T-helper 1 cell treated with Interleukin-12 subunit alpha and Interleukin-12 subunit beta and Interleukin-4 antibody, amounts not matched to agents 30 μg/mL and 1 μg/mL, for 36 hours (primary cell): Measurements from ENCODE around the gene ADRA1B.
"Not testable (repeated sequence)": the region's sequence is repeated elsewhere in the genome, so short reads cannot be mapped to it uniquely, and the experiment has no call there.

Source experiments
- H3K27ac Mint-ChIP-seq: one replicate; pipeline ENCODE4 v1.8.0; 2021; ENCODE audit warnings: mild to moderate bottlenecking, mixed read lengths
- H3K27me3 Mint-ChIP-seq: one replicate; pipeline ENCODE4 v1.8.0; 2021; ENCODE audit warnings: low read depth, mixed read lengths
- H3K36me3 Mint-ChIP-seq: one replicate; pipeline ENCODE4 v1.8.0; 2021; ENCODE audit warnings: low read depth, mixed read lengths
- H3K4me1 Mint-ChIP-seq: one replicate; pipeline ENCODE4 v1.8.0; 2021; ENCODE audit warnings: low read depth, mixed read lengths
- H3K4me3 Mint-ChIP-seq: one replicate; pipeline ENCODE4 v1.8.0; 2021; ENCODE audit warnings: mild to moderate bottlenecking, moderate library complexity, mixed read lengths
- H3K9me3 Mint-ChIP-seq: one replicate; pipeline ENCODE4 v1.8.0; 2021; ENCODE audit warnings: mixed read lengths

ADRA1B gene

GRCh38 chr5:159982421-159983173 lies 66.3 kb downstream of the ADRA1B start:
- Mint-ChIP-seq H3K36me3 (no peaks in the 10 kb centered on the region), H3K27ac (no peak overlapping the region), H3K4me1 (no peaks in the 10 kb centered on the region)

GRCh38 chr5:159987031-159987674 lies 70.9 kb downstream of the ADRA1B start:
- Mint-ChIP-seq H3K9me3 (no peaks in the 10 kb centered on the region), H3K4me3 (peak overlapping the region; percentile 54), H3K27me3 (peaks cover 80% of the 10 kb centered on the region), H3K4me1 (peaks cover 2% of the 10 kb centered on the region), H3K36me3 (no peaks in the 10 kb centered on the region), H3K27ac (no peak overlapping the region)

More at GRCh38 chr5:159982421-159983173, 66.3 kb downstream of the ADRA1B start:
- peaks cover 51% of the 10 kb centered on the region for H3K27me3 Mint-ChIP-seq
- H3K9me3 Mint-ChIP-seq = no peaks in the 10 kb centered on the region
- no peak overlapping the region for H3K4me3 Mint-ChIP-seq

- H3K4me3 Mint-ChIP-seq = no peak overlapping the region
- H3K36me3 Mint-ChIP-seq = no peaks in the 10 kb centered on the region
- peaks cover 2% of the 10 kb centered on the region for H3K4me1 Mint-ChIP-seq
- peaks cover 9% of the 10 kb centered on the region for H3K9me3 Mint-ChIP-seq
- no peak overlapping the region for H3K27ac Mint-ChIP-seq
- H3K27me3 Mint-ChIP-seq = peaks cover 70% of the 10 kb centered on the region
These were observed 74.2 kb downstream of the ADRA1B start for GRCh38 chr5:159990506-159990905.

GRCh38 chr5:159992566-159992965 lies 76.3 kb downstream of the ADRA1B start:
- H3K4me1 Mint-ChIP-seq = peaks cover 2% of the 10 kb centered on the region
- peaks cover 9% of the 10 kb centered on the region for H3K9me3 Mint-ChIP-seq
- no peak overlapping the region for H3K27ac Mint-ChIP-seq
- H3K27me3 Mint-ChIP-seq = peaks cover 54% of the 10 kb centered on the region
- no peaks in the 10 kb centered on the region for H3K36me3 Mint-ChIP-seq
- no peak overlapping the region for H3K4me3 Mint-ChIP-seq

- H3K27me3 Mint-ChIP-seq = peaks cover 48% of the 10 kb centered on the region
- peaks cover 9% of the 10 kb centered on the region for H3K9me3 Mint-ChIP-seq
- H3K27ac Mint-ChIP-seq = no peak overlapping the region
- H3K36me3 Mint-ChIP-seq = no peaks in the 10 kb centered on the region
- H3K4me1 Mint-ChIP-seq = no peaks in the 10 kb centered on the region
- no peak overlapping the region for H3K4me3 Mint-ChIP-seq
These were observed 76.9 kb downstream of the ADRA1B start for GRCh38 chr5:159993194-159993593.

- Mint-ChIP-seq H3K4me1 (no peaks in the 10 kb centered on the region), H3K9me3 (peaks cover 9% of the 10 kb centered on the region), H3K27ac (no peak overlapping the region), H3K4me3 (no peak overlapping the region), H3K27me3 (peaks cover 41% of the 10 kb centered on the region), H3K36me3 (no peaks in the 10 kb centered on the region)
These were observed 79.6 kb downstream of the ADRA1B start for GRCh38 chr5:159995907-159996306.

- H3K27me3 Mint-ChIP-seq = peaks cover 39% of the 10 kb centered on the region
- H3K36me3 Mint-ChIP-seq = no peaks in the 10 kb centered on the region
- no peak overlapping the region for H3K4me3 Mint-ChIP-seq
- no peak overlapping the region for H3K27ac Mint-ChIP-seq
- H3K9me3 Mint-ChIP-seq = no peaks in the 10 kb centered on the region
- H3K4me1 Mint-ChIP-seq = no peaks in the 10 kb centered on the region
These were observed 85.2 kb downstream of the ADRA1B start for GRCh38 chr5:160001457-160001856.

GRCh38 chr5:160007514-160007913 lies 91.2 kb downstream of the ADRA1B start:
- H3K27me3 Mint-ChIP-seq = peaks cover under 1% of the 10 kb centered on the region
- no peaks in the 10 kb centered on the region for H3K9me3 Mint-ChIP-seq
- peaks cover 20% of the 10 kb centered on the region for H3K4me1 Mint-ChIP-seq
- H3K4me3 Mint-ChIP-seq = no peak overlapping the region
- H3K27ac Mint-ChIP-seq = no peak overlapping the region
- peaks cover 16% of the 10 kb centered on the region for H3K36me3 Mint-ChIP-seq

GRCh38 chr5:160008529-160008876 lies 92.2 kb downstream of the ADRA1B start:
- H3K27ac Mint-ChIP-seq, H3K27me3 Mint-ChIP-seq, H3K4me3 Mint-ChIP-seq, H3K9me3 Mint-ChIP-seq: not testable (repeated sequence)
- peaks cover 16% of the 10 kb centered on the region for H3K36me3 Mint-ChIP-seq
- H3K4me1 Mint-ChIP-seq = peaks cover 20% of the 10 kb centered on the region

- Mint-ChIP-seq H3K4me3 (peak within 1 kb of the TSS; percentile 91), H3K9me3 (no peaks in the 10 kb centered on the region), H3K27ac (peak within 1 kb of the TSS; percentile 93), H3K27me3 (no peaks in the 10 kb centered on the region), H3K36me3 (peaks cover 16% of the 10 kb centered on the region), H3K4me1 (peaks cover 20% of the 10 kb centered on the region)
These were observed 92.8 kb downstream of the ADRA1B start, which contains the start of gene TTC1 for GRCh38 chr5:160008877-160009590. TSS of gene TTC1 (plus strand) at chr5:160009139. CDS start at chr5:160010529, 1,390 bp downstream.

- H3K27ac Mint-ChIP-seq = peak overlapping the region; percentile 93
- peaks cover 20% of the 10 kb centered on the region for H3K4me1 Mint-ChIP-seq
- peaks cover 16% of the 10 kb centered on the region for H3K36me3 Mint-ChIP-seq
- no peaks in the 10 kb centered on the region for H3K27me3 Mint-ChIP-seq
- H3K4me3 Mint-ChIP-seq = peak overlapping the region; percentile 91
- H3K9me3 Mint-ChIP-seq = no peaks in the 10 kb centered on the region
These were observed 93.3 kb downstream of the ADRA1B start for GRCh38 chr5:160009591-160009989.

- Mint-ChIP-seq H3K4me3 (peak overlapping the region; percentile 91), H3K9me3 (no peaks in the 10 kb centered on the region), H3K27ac (peak overlapping the region; percentile 74), H3K27me3 (no peaks in the 10 kb centered on the region), H3K36me3 (peaks cover 18% of the 10 kb centered on the region), H3K4me1 (peaks cover 20% of the 10 kb centered on the region)
These were observed 95.2 kb downstream of the ADRA1B start for GRCh38 chr5:160011471-160011870.

- H3K27me3 Mint-ChIP-seq, H3K4me3 Mint-ChIP-seq, H3K9me3 Mint-ChIP-seq, H3K27ac Mint-ChIP-seq: not testable (repeated sequence)
- Mint-ChIP-seq H3K36me3 (peaks cover 19% of the 10 kb centered on the region), H3K4me1 (peaks cover 19% of the 10 kb centered on the region)
These were observed 97.9 kb downstream of the ADRA1B start for GRCh38 chr5:160014197-160014596.

GRCh38 chr5:160018945-160019625 lies 102.8 kb downstream of the ADRA1B start:
- Mint-ChIP-seq H3K36me3 (peaks cover 16% of the 10 kb centered on the region), H3K27ac (no peak overlapping the region), H3K27me3 (no peaks in the 10 kb centered on the region), H3K4me3 (no peak overlapping the region), H3K4me1 (peaks cover 15% of the 10 kb centered on the region), H3K9me3 (no peaks in the 10 kb centered on the region)
